ENCODE data around the gene SLC51A.

The SLC51A gene

GRCh38 chr3:196194542-196194915, 21.8 kb upstream of the SLC51A start:
- H3K27me3 ChIP-seq, result no peaks in the 10 kb centered on the region
- no peak overlapping the region for H3K4me3 ChIP-seq
- no peaks in the 10 kb centered on the region for H3K36me3 ChIP-seq
- H3K27ac ChIP-seq, result no peak overlapping the region
- H3K9me3 ChIP-seq, result no peaks in the 10 kb centered on the region
- intact Hi-C loops (cut with DNase I; ENCODE audit: low total_unique reads), result no loop called here
- H3K4me1 ChIP-seq, result no peaks in the 10 kb centered on the region
- no peak for TF ChIP-seq CTCF (IDR thresholded peaks at IDR 0.05)
- DNase-seq, result no peak

- Histone ChIP-seq H3K4me3 (no peak overlapping the region), H3K27ac (no peak overlapping the region), H3K36me3 (no peaks in the 10 kb centered on the region), H3K27me3 (no peaks in the 10 kb centered on the region), H3K4me1 (no peaks in the 10 kb centered on the region), H3K9me3 (no peaks in the 10 kb centered on the region)
- DNase-seq, result no peak
- no peak for TF ChIP-seq CTCF (IDR thresholded peaks at IDR 0.05)
- intact Hi-C loops (cut with DNase I; ENCODE audit: low total_unique reads), result loop anchor here (2.0 kb wide), 1 partner anchor 121 kb away; no protein-coding TSS in a partner anchor
Observed at GRCh38 chr3:196195664-196196265, 20.6 kb upstream of the SLC51A start.

GRCh38 chr3:196197524-196197923, 18.8 kb upstream of the SLC51A start:
- Histone ChIP-seq H3K27me3 (peaks cover 0 to 3% of the 10 kb centered on the region in 2 donors), H3K9me3 (no peaks in the 10 kb centered on the region), H3K4me3 (no peak overlapping the region), H3K36me3 (no peaks in the 10 kb centered on the region), H3K27ac (no peak overlapping the region), H3K4me1 (no peaks in the 10 kb centered on the region)
- intact Hi-C loops (cut with DNase I; ENCODE audit: low total_unique reads), result loop anchor here (2.0 kb wide), 1 partner anchor 123 kb away; no protein-coding TSS in a partner anchor
- TF ChIP-seq CTCF (IDR thresholded peaks at IDR 0.05), result no peak
- DNase-seq, result no peak

GRCh38 chr3:196198081-196198675, 18.2 kb upstream of the SLC51A start:
- H3K9me3 ChIP-seq, result no peaks in the 10 kb centered on the region
- H3K4me3 ChIP-seq, result no peak overlapping the region
- no peak for TF ChIP-seq CTCF (IDR thresholded peaks at IDR 0.05)
- intact Hi-C loops (cut with DNase I; ENCODE audit: low total_unique reads), result no loop called here
- no peak for DNase-seq
- no peaks in the 10 kb centered on the region for H3K4me1 ChIP-seq
- H3K27ac ChIP-seq, result no peak overlapping the region
- H3K36me3 ChIP-seq, result no peaks in the 10 kb centered on the region
- peaks cover 0 to 8% of the 10 kb centered on the region in 2 donors for H3K27me3 ChIP-seq

- H3K27ac ChIP-seq, result no peak overlapping the region
- H3K4me3 ChIP-seq, result no peak overlapping the region
- TF ChIP-seq CTCF (IDR thresholded peaks at IDR 0.05), result no peak
- H3K4me1 ChIP-seq, result no peaks in the 10 kb centered on the region
- intact Hi-C loops (cut with DNase I; ENCODE audit: low total_unique reads), result no loop called here
- H3K36me3 ChIP-seq, result no peaks in the 10 kb centered on the region
- no peaks in the 10 kb centered on the region for H3K9me3 ChIP-seq
- DNase-seq, result no peak
- peaks cover 0 to 16% of the 10 kb centered on the region in 2 donors for H3K27me3 ChIP-seq
Observed at GRCh38 chr3:196198771-196199753, 17.3 kb upstream of the SLC51A start.

All from tibial artery (tissue), 4 donors.